LNCAP (cell line): ENCODE data around the gene IGFBP3.

ENCODE experiments used
- CTCF ChIP-seq: fragments of 450-650 bp; IDR thresholded peaks from 2 replicates; pipeline ENCODE4 v1.5.1; 2017; ENCODE audit warnings: mild to moderate bottlenecking

IGFBP3 gene

GRCh38 chr7:45911311-45911710 is 9.8 kb downstream of the IGFBP3 start:
- no peak for TF ChIP-seq CTCF

GRCh38 chr7:45910855-45911254 is 10.2 kb downstream of the IGFBP3 start:
- TF ChIP-seq CTCF = no peak

GRCh38 chr7:45909561-45909960 is 11.5 kb downstream of the IGFBP3 start:
- TF ChIP-seq CTCF = no peak

GRCh38 chr7:45902820-45903219 is 18.3 kb downstream of the IGFBP3 start:
- no peak for TF ChIP-seq CTCF

GRCh38 chr7:45901566-45901965 is 19.5 kb downstream of the IGFBP3 start:
- TF ChIP-seq CTCF = no peak

GRCh38 chr7:45898222-45898621 is 22.9 kb downstream of the IGFBP3 start:
- TF ChIP-seq CTCF = no peak

- no peak for TF ChIP-seq CTCF
These were observed 23.9 kb downstream of the IGFBP3 start for GRCh38 chr7:45897042-45897690.

- no peak for TF ChIP-seq CTCF
These were observed 26.4 kb downstream of the IGFBP3 start for GRCh38 chr7:45894665-45895062.
